ENCODE results near the gene FXYD6. TPM values are rescaled to one million over a fixed set of nuclear protein-coding genes. Genes with fewer than 3 reads are reported as not detected.
A peak's percentile ranks its signal among the peaks of the same experiment; 100 is the strongest.

Gene FXYD6
- total RNA-seq, 1 experiment from 2014 or later: 12.2 TPM

DNA sequence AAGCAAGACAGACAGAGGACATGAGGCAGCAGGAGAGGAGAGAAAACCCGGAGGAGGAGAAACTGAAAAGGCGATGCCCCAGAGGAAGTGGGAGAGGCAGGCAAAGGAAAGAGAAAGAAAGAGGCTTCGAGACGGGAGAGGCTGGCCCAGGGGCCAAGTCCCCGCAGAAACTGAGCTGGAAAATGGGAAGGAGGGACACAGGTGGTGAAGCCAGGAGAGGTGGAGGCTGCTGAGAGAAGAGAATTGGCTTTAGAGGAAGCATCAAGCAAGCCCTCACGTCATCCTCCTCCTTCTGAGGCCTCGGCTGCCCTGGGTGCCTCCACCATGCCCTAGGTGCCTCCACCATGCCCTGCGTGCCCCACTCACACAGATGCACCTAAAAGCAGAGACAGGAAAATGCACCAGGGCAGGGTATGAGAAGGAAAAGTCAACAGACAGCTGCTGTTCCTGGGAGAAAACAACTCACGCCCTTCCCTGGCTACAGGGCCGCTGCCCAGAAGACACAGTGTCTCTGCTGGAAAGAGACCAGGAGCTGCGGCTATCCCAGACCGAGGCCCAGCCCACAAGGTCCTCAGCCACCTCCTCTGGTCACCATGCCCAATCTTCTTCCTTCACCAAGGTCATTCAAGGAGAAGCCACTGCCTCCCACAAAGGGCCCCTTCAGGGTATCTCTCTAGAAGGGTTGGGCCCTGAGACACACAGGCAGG lies 14.3 kb downstream of the FXYD6 start:
- no peak overlapping the region for H3K4me3 ChIP-seq (ENCODE audit: low read depth, low read length, poor library complexity, severe bottlenecking)
- H3K4me1 ChIP-seq (ENCODE audit: insufficient read depth, low read length, poor library complexity, severe bottlenecking): peaks cover 8% of the 10 kb centered on the region
- H3K36me3 ChIP-seq (ENCODE audit: insufficient read depth, low read length, poor library complexity, severe bottlenecking): no peaks in the 10 kb centered on the region
- no peaks in the 10 kb centered on the region for H3K9me3 ChIP-seq (ENCODE audit: low read depth, low read length, poor library complexity, severe bottlenecking)
- BruUV-seq (replicated peaks): no TSS peak
- no peak overlapping the region for H3K27ac ChIP-seq (ENCODE audit: low read depth, low read length, poor library complexity, severe bottlenecking)
- POLR2A ChIA-PET (ENCODE audit: low non-redundant PET): no interaction called here
- DNase-seq (ENCODE audit: low spot score): no peak
- intact Hi-C loops (cut with micrococcal nuclease; ENCODE audit: unreplicated experiment): no loop called here
- no peaks in the 10 kb centered on the region for H3K27me3 ChIP-seq (replicated peaks; ENCODE audit: insufficient read depth, low read depth, low read length, poor library complexity)
- CTCF ChIA-PET: interaction anchor here (1.2 kb wide), 1 partner anchor 85 kb away, joined by 7 read pairs; no protein-coding TSS in a partner anchor
- no peak for TF ChIP-seq EZH2 (IDR thresholded peaks at IDR 0.05; ENCODE audit: borderline replicate concordance, low read depth, low read length, poor library complexity, severe bottlenecking)
- TF ChIP-seq, protein P1, sequence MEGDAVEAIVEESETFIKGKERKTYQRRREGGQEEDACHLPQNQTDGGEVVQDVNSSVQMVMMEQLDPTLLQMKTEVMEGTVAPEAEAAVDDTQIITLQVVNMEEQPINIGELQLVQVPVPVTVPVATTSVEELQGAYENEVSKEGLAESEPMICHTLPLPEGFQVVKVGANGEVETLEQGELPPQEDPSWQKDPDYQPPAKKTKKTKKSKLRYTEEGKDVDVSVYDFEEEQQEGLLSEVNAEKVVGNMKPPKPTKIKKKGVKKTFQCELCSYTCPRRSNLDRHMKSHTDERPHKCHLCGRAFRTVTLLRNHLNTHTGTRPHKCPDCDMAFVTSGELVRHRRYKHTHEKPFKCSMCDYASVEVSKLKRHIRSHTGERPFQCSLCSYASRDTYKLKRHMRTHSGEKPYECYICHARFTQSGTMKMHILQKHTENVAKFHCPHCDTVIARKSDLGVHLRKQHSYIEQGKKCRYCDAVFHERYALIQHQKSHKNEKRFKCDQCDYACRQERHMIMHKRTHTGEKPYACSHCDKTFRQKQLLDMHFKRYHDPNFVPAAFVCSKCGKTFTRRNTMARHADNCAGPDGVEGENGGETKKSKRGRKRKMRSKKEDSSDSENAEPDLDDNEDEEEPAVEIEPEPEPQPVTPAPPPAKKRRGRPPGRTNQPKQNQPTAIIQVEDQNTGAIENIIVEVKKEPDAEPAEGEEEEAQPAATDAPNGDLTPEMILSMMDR (conservative IDR thresholded peaks at IDR 0.05; ENCODE audit: low read depth, low read length): no peak

GRCh38 chr11:117861151-117862018 lies 15.1 kb downstream of the FXYD6 start:
- H3K27me3 ChIP-seq (replicated peaks; ENCODE audit: insufficient read depth, low read depth, low read length, poor library complexity): no peaks in the 10 kb centered on the region
- BruUV-seq (replicated peaks): no TSS peak
- H3K9me3 ChIP-seq (ENCODE audit: low read depth, low read length, poor library complexity, severe bottlenecking): no peaks in the 10 kb centered on the region
- peaks cover 8% of the 10 kb centered on the region for H3K4me1 ChIP-seq (ENCODE audit: insufficient read depth, low read length, poor library complexity, severe bottlenecking)
- CTCF ChIA-PET: interaction anchor here (1.2 kb wide), 1 partner anchor 85 kb away, joined by 7 read pairs; no protein-coding TSS in a partner anchor
- no peak overlapping the region for H3K27ac ChIP-seq (ENCODE audit: low read depth, low read length, poor library complexity, severe bottlenecking)
- TF ChIP-seq, protein P1 (conservative IDR thresholded peaks at IDR 0.05; ENCODE audit: low read depth, low read length): no peak
- TF ChIP-seq EZH2 (IDR thresholded peaks at IDR 0.05; ENCODE audit: borderline replicate concordance, low read depth, low read length, poor library complexity, severe bottlenecking): no peak
- POLR2A ChIA-PET (ENCODE audit: low non-redundant PET): no interaction called here
- no peak overlapping the region for H3K4me3 ChIP-seq (ENCODE audit: low read depth, low read length, poor library complexity, severe bottlenecking)
- H3K36me3 ChIP-seq (ENCODE audit: insufficient read depth, low read length, poor library complexity, severe bottlenecking): no peaks in the 10 kb centered on the region
- DNase-seq (ENCODE audit: low spot score): peak; percentile 59
- intact Hi-C loops (cut with micrococcal nuclease; ENCODE audit: unreplicated experiment): no loop called here

- BruUV-seq (replicated peaks): no TSS peak
- Histone ChIP-seq H3K27ac (ENCODE audit: low read depth, low read length, poor library complexity, severe bottlenecking) (no peak overlapping the region), H3K4me1 (ENCODE audit: insufficient read depth, low read length, poor library complexity, severe bottlenecking) (peaks cover 8% of the 10 kb centered on the region), H3K27me3 (replicated peaks; ENCODE audit: insufficient read depth, low read depth, low read length, poor library complexity) (no peaks in the 10 kb centered on the region), H3K4me3 (ENCODE audit: low read depth, low read length, poor library complexity, severe bottlenecking) (no peak overlapping the region), H3K9me3 (ENCODE audit: low read depth, low read length, poor library complexity, severe bottlenecking) (no peaks in the 10 kb centered on the region), H3K36me3 (ENCODE audit: insufficient read depth, low read length, poor library complexity, severe bottlenecking) (no peaks in the 10 kb centered on the region)
- no peak for DNase-seq (ENCODE audit: low spot score)
- intact Hi-C loops (cut with micrococcal nuclease; ENCODE audit: unreplicated experiment): no loop called here
- no peak for TF ChIP-seq EZH2 (IDR thresholded peaks at IDR 0.05; ENCODE audit: borderline replicate concordance, low read depth, low read length, poor library complexity, severe bottlenecking)
- CTCF ChIA-PET: no interaction called here
- POLR2A ChIA-PET (ENCODE audit: low non-redundant PET): interaction anchor here (0.6 kb wide), 1 partner anchor 373 kb away, joined by 5 read pairs; no protein-coding TSS in a partner anchor
These were observed 16.3 kb downstream of the FXYD6 start for GRCh38 chr11:117860139-117860538.

All from A673 (cell line).